Measurements from ENCODE around the gene TBC1D2B. TPM values are rescaled to one million over a fixed set of nuclear protein-coding genes. Genes with fewer than 3 reads are reported as not detected.

The TBC1D2B gene
- polyA plus RNA-seq, 1 donor from 2014 or later = 9.4 TPM

- TF ChIP-seq EP300 (conservative IDR thresholded peaks at IDR 0.05; ENCODE audit: poor library complexity, severe bottlenecking) (no peak), SMC3 (conservative IDR thresholded peaks at IDR 0.05; ENCODE audit: poor library complexity) (no peak), MXI1 (conservative IDR thresholded peaks at IDR 0.05; ENCODE audit: poor library complexity, severe bottlenecking) (no peak), RAD21 (conservative IDR thresholded peaks at IDR 0.05) (no peak), EZH2 (IDR thresholded peaks at IDR 0.05; ENCODE audit: borderline replicate concordance, insufficient read depth, low read length, poor library complexity, severe bottlenecking) (no peak), POLR2AphosphoS5 (IDR thresholded peaks at IDR 0.05) (no peak), TAF1 (IDR thresholded peaks at IDR 0.05; ENCODE audit: low read depth) (no peak)
- TF ChIP-seq, protein P1, sequence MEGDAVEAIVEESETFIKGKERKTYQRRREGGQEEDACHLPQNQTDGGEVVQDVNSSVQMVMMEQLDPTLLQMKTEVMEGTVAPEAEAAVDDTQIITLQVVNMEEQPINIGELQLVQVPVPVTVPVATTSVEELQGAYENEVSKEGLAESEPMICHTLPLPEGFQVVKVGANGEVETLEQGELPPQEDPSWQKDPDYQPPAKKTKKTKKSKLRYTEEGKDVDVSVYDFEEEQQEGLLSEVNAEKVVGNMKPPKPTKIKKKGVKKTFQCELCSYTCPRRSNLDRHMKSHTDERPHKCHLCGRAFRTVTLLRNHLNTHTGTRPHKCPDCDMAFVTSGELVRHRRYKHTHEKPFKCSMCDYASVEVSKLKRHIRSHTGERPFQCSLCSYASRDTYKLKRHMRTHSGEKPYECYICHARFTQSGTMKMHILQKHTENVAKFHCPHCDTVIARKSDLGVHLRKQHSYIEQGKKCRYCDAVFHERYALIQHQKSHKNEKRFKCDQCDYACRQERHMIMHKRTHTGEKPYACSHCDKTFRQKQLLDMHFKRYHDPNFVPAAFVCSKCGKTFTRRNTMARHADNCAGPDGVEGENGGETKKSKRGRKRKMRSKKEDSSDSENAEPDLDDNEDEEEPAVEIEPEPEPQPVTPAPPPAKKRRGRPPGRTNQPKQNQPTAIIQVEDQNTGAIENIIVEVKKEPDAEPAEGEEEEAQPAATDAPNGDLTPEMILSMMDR (IDR thresholded peaks at IDR 0.05; ENCODE audit: poor library complexity, severe bottlenecking) = no peak
- TF ChIP-seq, protein P2, sequence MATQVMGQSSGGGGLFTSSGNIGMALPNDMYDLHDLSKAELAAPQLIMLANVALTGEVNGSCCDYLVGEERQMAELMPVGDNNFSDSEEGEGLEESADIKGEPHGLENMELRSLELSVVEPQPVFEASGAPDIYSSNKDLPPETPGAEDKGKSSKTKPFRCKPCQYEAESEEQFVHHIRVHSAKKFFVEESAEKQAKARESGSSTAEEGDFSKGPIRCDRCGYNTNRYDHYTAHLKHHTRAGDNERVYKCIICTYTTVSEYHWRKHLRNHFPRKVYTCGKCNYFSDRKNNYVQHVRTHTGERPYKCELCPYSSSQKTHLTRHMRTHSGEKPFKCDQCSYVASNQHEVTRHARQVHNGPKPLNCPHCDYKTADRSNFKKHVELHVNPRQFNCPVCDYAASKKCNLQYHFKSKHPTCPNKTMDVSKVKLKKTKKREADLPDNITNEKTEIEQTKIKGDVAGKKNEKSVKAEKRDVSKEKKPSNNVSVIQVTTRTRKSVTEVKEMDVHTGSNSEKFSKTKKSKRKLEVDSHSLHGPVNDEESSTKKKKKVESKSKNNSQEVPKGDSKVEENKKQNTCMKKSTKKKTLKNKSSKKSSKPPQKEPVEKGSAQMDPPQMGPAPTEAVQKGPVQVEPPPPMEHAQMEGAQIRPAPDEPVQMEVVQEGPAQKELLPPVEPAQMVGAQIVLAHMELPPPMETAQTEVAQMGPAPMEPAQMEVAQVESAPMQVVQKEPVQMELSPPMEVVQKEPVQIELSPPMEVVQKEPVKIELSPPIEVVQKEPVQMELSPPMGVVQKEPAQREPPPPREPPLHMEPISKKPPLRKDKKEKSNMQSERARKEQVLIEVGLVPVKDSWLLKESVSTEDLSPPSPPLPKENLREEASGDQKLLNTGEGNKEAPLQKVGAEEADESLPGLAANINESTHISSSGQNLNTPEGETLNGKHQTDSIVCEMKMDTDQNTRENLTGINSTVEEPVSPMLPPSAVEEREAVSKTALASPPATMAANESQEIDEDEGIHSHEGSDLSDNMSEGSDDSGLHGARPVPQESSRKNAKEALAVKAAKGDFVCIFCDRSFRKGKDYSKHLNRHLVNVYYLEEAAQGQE (IDR thresholded peaks at IDR 0.05; ENCODE audit: borderline replicate concordance) = no peak
- no peak overlapping the region for H2AFZ ChIP-seq (ENCODE audit: low read depth, low read length)
- H3K9me3 ChIP-seq (ENCODE audit: low read length) = no peaks in the 10 kb centered on the region
- H3K9me2 ChIP-seq (ENCODE audit: insufficient read depth, low read length) = no peaks in the 10 kb centered on the region
- no peak overlapping the region for H3K27ac ChIP-seq (ENCODE audit: low read length)
- H3K36me3 ChIP-seq (ENCODE audit: insufficient read depth, low read length) = no peaks in the 10 kb centered on the region
- H4K20me1 ChIP-seq (ENCODE audit: insufficient read depth) = no peaks in the 10 kb centered on the region
- H3K79me2 ChIP-seq (replicated peaks; ENCODE audit: insufficient read depth, low read length) = no peaks in the 10 kb centered on the region
- H3K9ac ChIP-seq (ENCODE audit: low read length) = no peak overlapping the region
- H3K4me2 ChIP-seq (ENCODE audit: low read length) = no peak overlapping the region
- no peaks in the 10 kb centered on the region for H3F3A ChIP-seq (ENCODE audit: insufficient read depth, low read length, poor library complexity, severe bottlenecking)
- H3K4me3 ChIP-seq (ENCODE audit: low read length) = no peak overlapping the region
- no peaks in the 10 kb centered on the region for H3K27me3 ChIP-seq (ENCODE audit: insufficient read depth, low read depth, low read length)
Observed at GRCh38 chr15:78024519-78024870, 53.0 kb downstream of the TBC1D2B start.

DNA sequence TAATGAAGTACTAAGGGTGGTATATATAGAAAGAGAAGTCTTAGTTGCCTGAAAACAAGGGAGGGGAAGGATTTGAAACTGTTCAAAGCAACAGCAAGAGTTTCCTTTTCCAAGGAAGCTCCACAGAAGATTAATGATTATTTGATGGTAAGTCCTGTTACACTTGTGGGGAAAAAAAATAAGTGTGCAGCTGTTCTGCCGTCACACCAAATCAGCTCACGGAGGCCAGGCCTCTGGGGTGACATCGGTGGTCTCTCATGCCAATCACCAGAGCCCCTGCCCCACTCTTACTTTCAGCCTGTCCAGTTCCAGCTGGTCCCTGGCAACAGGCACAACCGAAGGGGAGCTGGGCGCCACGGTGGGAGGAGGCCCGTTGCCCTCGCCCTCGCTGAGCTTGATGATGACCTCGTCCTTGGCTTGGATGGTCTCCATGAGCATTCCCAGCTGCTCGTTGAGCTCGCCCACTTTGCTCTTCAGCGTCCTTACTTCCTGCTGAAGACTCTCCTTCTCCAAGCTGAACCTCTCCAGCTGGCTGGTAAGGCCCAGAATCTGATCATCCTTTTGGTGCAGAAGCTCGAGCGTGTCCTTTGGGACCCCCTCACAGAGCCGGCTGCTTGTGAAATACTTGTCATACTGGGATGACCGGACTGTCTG is 53.5 kb downstream of the TBC1D2B start:
- H3K36me3 ChIP-seq (ENCODE audit: insufficient read depth, low read length) = no peaks in the 10 kb centered on the region
- H4K20me1 ChIP-seq (ENCODE audit: insufficient read depth) = no peaks in the 10 kb centered on the region
- H3K27me3 ChIP-seq (ENCODE audit: insufficient read depth, low read depth, low read length) = no peaks in the 10 kb centered on the region
- no peaks in the 10 kb centered on the region for H3K9me2 ChIP-seq (ENCODE audit: insufficient read depth, low read length)
- H3K27ac ChIP-seq (ENCODE audit: low read length) = no peak overlapping the region
- no peaks in the 10 kb centered on the region for H3K79me2 ChIP-seq (replicated peaks; ENCODE audit: insufficient read depth, low read length)
- H2AFZ ChIP-seq (ENCODE audit: low read depth, low read length) = no peak overlapping the region
- H3F3A ChIP-seq (ENCODE audit: insufficient read depth, low read length, poor library complexity, severe bottlenecking) = no peaks in the 10 kb centered on the region
- no peak overlapping the region for H3K4me2 ChIP-seq (ENCODE audit: low read length)
- no peak overlapping the region for H3K4me3 ChIP-seq (ENCODE audit: low read length)
- no peaks in the 10 kb centered on the region for H3K9me3 ChIP-seq (ENCODE audit: low read length)
- no peak overlapping the region for H3K9ac ChIP-seq (ENCODE audit: low read length)
- TF ChIP-seq, protein P2 (IDR thresholded peaks at IDR 0.05; ENCODE audit: borderline replicate concordance) = no peak
- TF ChIP-seq POLR2AphosphoS5 (IDR thresholded peaks at IDR 0.05) (no peak), EZH2 (IDR thresholded peaks at IDR 0.05; ENCODE audit: borderline replicate concordance, insufficient read depth, low read length, poor library complexity, severe bottlenecking) (no peak), MXI1 (conservative IDR thresholded peaks at IDR 0.05; ENCODE audit: poor library complexity, severe bottlenecking) (no peak), EP300 (conservative IDR thresholded peaks at IDR 0.05; ENCODE audit: poor library complexity, severe bottlenecking) (no peak), RAD21 (conservative IDR thresholded peaks at IDR 0.05) (no peak), SMC3 (conservative IDR thresholded peaks at IDR 0.05; ENCODE audit: poor library complexity) (no peak), TAF1 (IDR thresholded peaks at IDR 0.05; ENCODE audit: low read depth) (no peak)
- TF ChIP-seq, protein P1 (IDR thresholded peaks at IDR 0.05; ENCODE audit: poor library complexity, severe bottlenecking) = no peak

Measured in neural cell (in vitro differentiated cells).